SK-N-SH treated with all-trans-retinoic acid at 6 μM for 48 hours (cell line): ENCODE results near the gene KCTD5.
"Not testable (repeated sequence)": the region's sequence is repeated elsewhere in the genome, so short reads cannot be mapped to it uniquely, and the experiment has no call there.

Experiments used
- ARNTL ChIP-seq: fragments of 450-650 bp; formaldehyde crosslinking; IDR thresholded peaks from 2 replicates; pipeline ENCODE4 v1.5.0; 2020; ENCODE audit warnings: low read depth, mild to moderate bottlenecking, moderate library complexity, borderline replicate concordance
- CREB5 ChIP-seq: fragments of 250-450 bp; sonication (Bioruptor Pico); IDR thresholded peaks from 2 replicates; pipeline ENCODE4 v1.5.1; 2020; ENCODE audit warnings: low read depth, mild to moderate bottlenecking, moderate library complexity
- ESRRG ChIP-seq: fragments of 250-450 bp; sonication (Bioruptor Pico); IDR thresholded peaks from 2 replicates; pipeline ENCODE4 v1.6.1; 2021; ENCODE audit warnings: mild to moderate bottlenecking
- GLIS3 ChIP-seq: fragments of 250-450 bp; sonication (Bioruptor Pico); IDR thresholded peaks from 2 replicates; pipeline ENCODE4 v1.5.0; 2020; ENCODE audit warnings: mild to moderate bottlenecking, moderate library complexity
- PATZ1 ChIP-seq: fragments of 250-450 bp; sonication (Bioruptor Pico); IDR thresholded peaks from 2 replicates; pipeline ENCODE4 v1.8.0; 2020; ENCODE audit warnings: mild to moderate bottlenecking, moderate library complexity, borderline replicate concordance
- PPARA ChIP-seq: fragments of 250-450 bp; sonication (Bioruptor Pico); IDR thresholded peaks from 2 replicates; pipeline ENCODE4 v1.5.0; 2020; ENCODE audit warnings: mild to moderate bottlenecking, borderline replicate concordance
- RARB ChIP-seq: fragments of 250-450 bp; sonication (Bioruptor Pico); IDR thresholded peaks from 2 replicates; pipeline ENCODE4 v1.8.0; 2021; ENCODE audit warnings: mild to moderate bottlenecking, moderate library complexity
- SNAI2 ChIP-seq: fragments of 250-450 bp; sonication (Bioruptor Pico); IDR thresholded peaks from 2 replicates; pipeline ENCODE4 v1.5.0; 2020; ENCODE audit warnings: mild to moderate bottlenecking, moderate library complexity
- TCF4 ChIP-seq: fragments of 250-450 bp; sonication (Bioruptor Pico); IDR thresholded peaks from 2 replicates; pipeline ENCODE4 v1.8.0; 2021; ENCODE audit warnings: mild to moderate bottlenecking, moderate library complexity, borderline replicate concordance
- TSHZ2 ChIP-seq: fragments of 250-450 bp; sonication (Bioruptor Pico); IDR thresholded peaks from 2 replicates; pipeline ENCODE4 v1.5.0; 2020; ENCODE audit warnings: mild to moderate bottlenecking, moderate library complexity
- ZFP3 ChIP-seq: fragments of 250-450 bp; sonication (Bioruptor Pico); IDR thresholded peaks from 2 replicates; pipeline ENCODE4 v1.5.0; 2020; ENCODE audit warnings: mild to moderate bottlenecking, moderate library complexity
- ZNF70 ChIP-seq: fragments of 450-650 bp; formaldehyde crosslinking; IDR thresholded peaks from 2 replicates; pipeline ENCODE4 v1.5.0; 2020; ENCODE audit warnings: mild to moderate bottlenecking, moderate library complexity
- ZNF8 ChIP-seq: fragments of 450-650 bp; formaldehyde crosslinking; IDR thresholded peaks from 2 replicates; pipeline ENCODE4 v1.5.0; 2020; ENCODE audit warnings: mild to moderate bottlenecking, moderate library complexity

GRCh38 chr16:2654949-2655348 lies 27.4 kb upstream of the KCTD5 start:
- not testable (repeated sequence) for TF ChIP-seq PATZ1 (CRISPR knock-in tag); ZNF70 (CRISPR knock-in tag); ESRRG (CRISPR knock-in tag); RARB; PPARA (CRISPR knock-in tag); CREB5 (CRISPR knock-in tag); TCF4 (CRISPR knock-in tag); TSHZ2 (CRISPR knock-in tag); ZFP3 (CRISPR knock-in tag); SNAI2 (CRISPR knock-in tag); ZNF8 (CRISPR knock-in tag); GLIS3 (CRISPR knock-in tag); ARNTL (CRISPR knock-in tag)
